Activated CD4-positive, CD25-positive, alpha-beta regulatory T cell treated with anti-CD3 and anti-CD28 coated beads, Interleukin-2, amount 50 U/mL, for 24 hours (primary cell): Measurements from ENCODE around the gene C1QTNF8.

Source experiments
- ATAC-seq, 2 donors: fragments of 150-1000 bp; cut with Tn5 transposase; one replicate each; pipeline ENCODE4 v1.10.0; 2021; ENCODE audit warnings: mild to moderate bottlenecking in 1 of 2, moderate library complexity in 1 of 2

Gene C1QTNF8

GRCh38 chr16:1075546-1075945, 20.5 kb downstream of the C1QTNF8 start:
- no peak for ATAC-seq

- no peak for ATAC-seq
Measured at GRCh38 chr16:1074379-1074649, 21.7 kb downstream of the C1QTNF8 start.

DNA sequence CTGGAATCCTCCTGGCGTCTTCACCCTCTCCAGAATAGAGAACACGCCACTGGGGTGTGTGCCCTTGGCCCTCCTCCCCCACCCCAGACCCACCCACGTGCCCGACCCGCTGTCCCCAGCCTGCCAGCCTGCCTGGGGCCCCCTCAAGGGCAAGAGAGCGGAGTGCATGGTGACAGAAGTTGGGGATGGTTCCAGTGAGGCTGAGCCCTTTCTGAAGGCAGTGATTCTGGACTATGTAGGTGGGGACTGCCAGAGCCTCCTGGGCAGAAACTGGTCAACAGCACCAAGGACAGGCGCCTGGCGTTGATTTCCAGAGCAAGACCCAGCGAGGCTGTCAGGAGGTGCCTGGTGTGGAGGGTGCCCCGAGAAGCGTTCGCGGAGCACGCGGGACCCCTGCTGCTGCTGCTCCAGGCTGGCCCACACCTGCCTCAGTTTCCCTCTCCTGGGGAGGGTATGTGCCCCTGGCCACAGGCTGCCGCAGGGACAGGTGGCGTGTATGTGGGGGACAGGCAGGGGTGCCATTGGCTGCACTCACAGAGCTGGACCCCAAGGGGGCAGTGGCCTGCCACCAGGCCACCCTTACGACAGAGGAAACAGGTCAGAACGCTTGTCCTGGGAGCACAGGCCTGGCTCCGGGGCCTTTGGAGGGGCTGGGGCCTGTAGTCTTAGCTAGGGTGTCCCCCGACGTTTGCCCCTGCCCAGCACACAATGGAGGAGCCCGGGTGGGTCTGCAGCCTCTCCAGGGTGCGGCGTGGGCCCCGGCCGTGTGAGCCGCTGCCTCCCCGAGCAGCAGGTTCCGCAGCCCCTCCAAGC, 22.3 kb downstream of the C1QTNF8 start:
- no peak for ATAC-seq

- no peak for ATAC-seq
Measured at GRCh38 chr16:1073262-1073558, 22.8 kb downstream of the C1QTNF8 start.

DNA sequence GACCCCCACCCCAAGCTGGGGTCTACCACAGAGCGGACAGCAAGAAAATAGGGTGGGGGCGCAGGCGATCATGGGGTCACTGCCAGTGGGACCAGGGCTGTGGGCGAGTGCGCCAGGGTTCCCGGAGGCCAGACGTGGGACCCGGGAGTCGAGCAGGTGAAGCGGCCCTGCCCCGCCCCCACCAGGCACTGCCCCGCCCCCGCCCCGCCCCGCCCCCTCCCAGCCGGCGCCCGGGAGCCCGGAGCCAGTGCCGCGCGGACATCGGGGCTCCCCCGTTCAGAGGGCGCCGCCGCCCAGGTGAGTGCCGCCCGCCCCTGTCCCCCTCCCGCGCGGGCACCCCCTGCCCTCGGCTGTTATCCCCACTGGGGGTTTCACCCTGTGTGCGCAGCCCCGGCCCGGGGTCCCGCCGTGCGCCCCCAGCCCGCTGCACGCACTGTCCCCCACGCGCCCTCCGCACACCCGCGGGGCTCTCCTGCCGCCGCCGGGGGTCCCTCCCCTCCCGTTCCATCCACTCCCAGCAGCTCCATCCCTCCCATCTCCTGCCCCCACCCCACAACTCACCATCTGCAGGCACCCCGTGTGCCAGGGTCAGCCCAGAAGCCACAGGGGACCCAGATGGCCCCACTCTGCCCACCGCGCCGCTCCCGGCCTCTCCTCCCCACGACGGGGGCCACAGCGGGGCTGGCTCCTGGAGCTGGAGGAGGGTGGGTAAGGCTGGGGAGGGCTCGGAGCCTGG, 23.4 kb downstream of the C1QTNF8 start, which contains the start of gene SSTR5:
Gene SSTR5 (plus strand): TSS at position 222 of the 736 bp plus-strand sequence. CDS start 6,122 bp downstream, outside the sequence.
- ATAC-seq = no peak

DNA sequence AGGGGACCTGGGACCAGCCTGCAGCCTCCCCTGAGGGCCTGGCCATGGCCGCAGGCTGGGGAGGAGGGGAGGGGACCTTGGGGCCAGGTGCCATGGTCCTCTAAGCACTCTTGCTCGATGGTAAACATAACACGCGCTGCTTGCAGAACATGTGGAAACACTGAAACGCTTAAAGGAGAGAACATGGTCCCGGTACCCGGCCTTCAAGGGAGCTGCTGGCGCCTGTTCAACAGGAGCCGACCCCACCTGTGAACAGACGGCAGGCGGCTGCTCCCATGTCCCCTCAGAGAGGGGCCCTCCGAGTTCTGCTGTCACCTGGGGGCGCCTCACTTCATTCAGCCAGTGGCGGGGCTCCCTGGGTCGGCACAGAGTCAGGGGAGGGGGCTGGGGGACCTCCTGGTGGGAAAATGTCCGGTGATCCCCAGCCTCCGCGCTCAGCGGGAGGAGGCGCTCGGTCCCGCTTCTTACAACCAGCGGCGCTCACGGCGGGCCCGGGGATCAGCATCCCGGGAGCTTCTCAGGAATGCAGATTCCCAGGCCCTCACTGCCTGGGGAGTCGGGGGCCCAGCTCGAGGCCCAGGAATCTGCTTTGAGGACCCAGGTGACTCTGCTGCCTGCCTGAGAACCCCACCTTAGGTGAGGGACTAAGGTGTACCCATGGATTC, 24.4 kb downstream of the C1QTNF8 start:
- ATAC-seq = no peak

DNA sequence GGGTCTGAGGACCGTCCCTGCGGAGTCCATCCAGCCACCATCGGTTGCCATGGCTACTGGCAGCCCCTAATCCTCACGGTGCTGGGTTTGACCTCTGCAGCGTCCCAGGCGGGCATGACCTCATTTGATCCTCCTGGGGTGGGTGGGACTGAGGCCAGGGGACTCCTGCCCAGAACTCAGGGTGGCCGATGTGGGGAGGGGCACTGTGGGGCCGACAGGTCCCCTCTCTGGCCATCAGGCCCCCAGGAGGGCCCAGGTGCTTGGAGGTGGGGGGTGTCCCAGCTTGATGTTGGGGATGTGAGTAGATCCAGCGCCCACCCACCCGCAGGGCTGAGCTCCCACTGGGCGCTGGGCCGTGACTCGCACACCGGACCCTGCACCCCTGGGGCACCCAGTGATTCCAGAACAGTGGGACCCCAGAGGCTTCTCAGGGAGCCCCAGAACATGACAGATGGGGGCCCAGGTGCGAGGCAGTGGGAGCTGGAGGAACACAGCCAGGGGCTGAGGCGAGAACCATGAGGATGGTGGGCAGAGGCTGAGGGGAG, 25.1 kb downstream of the C1QTNF8 start:
- no peak for ATAC-seq

- no peak for ATAC-seq
Measured at GRCh38 chr16:1070084-1070863, 25.8 kb downstream of the C1QTNF8 start.

DNA sequence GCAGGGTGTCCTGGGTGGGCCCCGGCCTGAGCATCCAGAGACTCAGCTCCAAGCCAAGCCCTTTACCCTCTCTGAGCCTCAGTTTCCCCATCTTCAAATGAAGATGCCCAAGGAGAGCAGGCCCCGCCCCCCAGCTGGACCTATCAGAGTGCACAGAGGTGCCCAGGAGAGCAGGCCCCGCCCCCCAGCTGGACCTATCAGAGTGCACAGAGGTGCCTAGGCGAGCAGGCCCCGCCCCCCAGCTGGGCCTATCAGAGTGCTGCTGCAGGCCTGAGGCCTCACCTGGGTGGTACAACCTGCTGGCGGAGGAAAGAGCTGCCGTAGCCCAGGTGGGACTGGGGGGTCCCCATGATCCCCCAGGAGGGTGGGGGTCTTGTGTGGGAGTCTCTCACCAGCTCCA, 26.9 kb downstream of the C1QTNF8 start:
- ATAC-seq = no peak

DNA sequence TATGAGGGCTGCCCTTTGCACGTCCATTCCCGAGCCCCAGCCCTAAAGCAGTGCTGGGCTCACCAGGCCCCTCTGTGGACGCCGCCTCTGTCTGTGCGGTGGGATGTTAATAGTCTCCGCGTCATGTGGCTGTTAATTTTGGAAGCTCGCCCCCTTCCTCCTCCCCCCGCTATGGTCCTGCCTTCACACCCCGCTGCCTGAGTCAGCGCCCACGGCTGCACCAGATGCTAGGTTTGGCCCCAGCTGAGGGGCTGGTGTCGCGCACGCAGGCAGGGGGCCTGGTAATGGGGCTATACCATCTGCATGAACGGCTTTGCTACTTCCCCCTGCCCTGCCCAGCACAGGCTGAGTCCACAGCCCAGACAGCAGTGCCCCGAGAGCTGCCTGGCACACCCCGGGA, 27.6 kb downstream of the C1QTNF8 start:
- no peak for ATAC-seq

DNA sequence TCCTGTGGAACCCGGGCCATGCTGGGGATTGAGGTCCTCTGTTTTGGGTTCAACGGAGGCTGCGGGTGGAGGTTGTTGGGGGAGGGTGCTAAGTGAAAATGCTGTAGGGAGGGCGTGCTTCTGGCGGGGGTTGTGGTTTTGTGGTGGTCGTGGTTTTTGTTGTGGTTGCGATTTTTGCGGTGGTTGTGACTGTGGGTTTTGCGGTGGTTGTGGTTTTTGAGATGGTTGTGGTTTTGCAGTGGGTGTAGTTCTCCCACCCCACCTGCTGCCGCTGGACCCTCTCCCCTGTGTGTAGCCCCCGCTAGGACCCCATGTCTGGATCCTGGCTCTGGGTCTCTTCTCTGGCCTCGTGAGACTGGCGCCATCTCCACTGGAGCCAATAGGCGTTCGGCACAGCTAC, 28.4 kb downstream of the C1QTNF8 start:
- no peak for ATAC-seq

GRCh38 chr16:1066584-1067172, 29.4 kb downstream of the C1QTNF8 start:
- no peak for ATAC-seq

GRCh38 chr16:1065469-1066128, 30.4 kb downstream of the C1QTNF8 start:
- ATAC-seq = no peak

GRCh38 chr16:1063728-1064127, 32.3 kb downstream of the C1QTNF8 start:
- ATAC-seq = no peak

DNA sequence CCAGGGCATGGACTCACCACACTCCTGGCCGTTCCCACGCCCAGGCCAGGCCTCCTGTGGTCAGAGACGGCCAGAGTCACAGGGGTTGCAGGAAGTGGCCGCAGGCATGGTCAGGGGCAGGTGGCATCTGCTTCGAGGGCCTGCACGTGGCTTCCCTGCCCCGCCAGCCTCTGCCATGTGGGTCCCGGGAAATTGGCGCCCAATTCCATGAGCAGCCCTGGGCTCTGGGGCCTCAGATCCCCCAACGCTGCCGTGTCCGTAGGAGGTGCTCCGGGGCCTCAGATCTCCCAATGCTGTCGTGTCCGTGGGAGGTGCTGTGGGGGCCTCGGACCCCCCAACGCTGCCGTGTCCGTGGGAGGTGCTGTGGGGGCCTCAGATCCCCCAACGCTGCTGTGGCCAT, 33.1 kb downstream of the C1QTNF8 start:
- no peak for ATAC-seq

- no peak for ATAC-seq
Measured at GRCh38 chr16:1061769-1062505, 34.1 kb downstream of the C1QTNF8 start.

DNA sequence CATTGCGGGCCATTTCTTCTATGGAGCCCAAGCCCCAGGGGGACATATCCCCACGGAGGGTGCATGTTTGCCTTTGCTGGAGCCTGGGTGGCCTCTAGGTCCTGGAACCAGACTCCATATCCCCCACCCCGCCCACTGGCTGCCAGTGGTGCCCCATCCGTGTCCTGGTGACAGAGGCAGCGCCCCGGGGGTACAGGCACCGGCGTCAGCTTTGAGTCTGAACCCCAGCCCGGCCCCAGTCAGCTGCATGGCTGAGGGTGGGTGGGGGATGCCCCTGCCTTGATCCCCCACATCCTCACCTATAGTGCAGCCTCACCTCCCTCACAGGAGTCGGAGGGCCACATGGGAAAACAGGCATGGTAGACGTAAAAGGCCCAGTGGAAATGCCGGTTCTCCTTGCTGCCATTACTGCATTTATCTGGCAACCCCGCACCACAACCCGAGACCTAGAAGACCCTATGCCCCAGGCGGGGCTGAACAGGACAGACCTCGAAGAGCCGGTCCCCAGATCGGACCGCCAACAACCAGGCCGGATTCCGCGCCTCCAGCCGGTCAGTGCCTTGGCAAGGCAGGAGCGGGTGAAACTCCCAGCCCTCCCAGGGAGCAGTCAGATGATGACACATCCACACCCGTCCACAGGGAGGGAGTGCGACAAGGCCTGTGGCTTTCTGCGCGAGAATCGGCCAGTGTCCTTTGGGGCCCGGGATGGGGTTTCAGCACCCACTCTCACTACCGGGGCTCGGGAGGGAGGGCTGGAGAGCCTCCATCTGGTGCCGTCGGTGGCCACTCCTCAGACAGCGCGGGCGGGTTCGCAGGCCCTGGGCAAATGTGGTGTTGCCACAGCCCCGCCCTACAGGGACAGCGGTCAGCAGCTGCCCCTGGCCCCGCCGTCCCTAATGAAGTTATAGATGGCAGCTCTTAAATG, 35.4 kb downstream of the C1QTNF8 start:
- ATAC-seq = no peak

GRCh38 chr16:1059310-1059709, 36.7 kb downstream of the C1QTNF8 start:
- no peak for ATAC-seq

- ATAC-seq = no peak
Measured at GRCh38 chr16:1058216-1058615, 37.8 kb downstream of the C1QTNF8 start.
